Measurements from ENCODE around the gene KCNQ5.
"Not testable (repeated sequence)": the region's sequence is repeated elsewhere in the genome, so short reads cannot be mapped to it uniquely, and the experiment has no call there.

Gene KCNQ5

GRCh38 chr6:73216859-73217258 lies 595.0 kb downstream of the KCNQ5 start:
- no peak for DNase-seq

- DNase-seq: no peak
These were observed 603.5 kb downstream of the KCNQ5 start, which contains the start of gene KHDC1L for GRCh38 chr6:73225396-73225795. Gene KHDC1L (minus strand): TSS chr6:73225496. CDS start chr6:73225408, 88 bp downstream.

- no peak for DNase-seq
These were observed 605.9 kb downstream of the KCNQ5 start for GRCh38 chr6:73227606-73228255.

GRCh38 chr6:73231986-73232391 lies 610.1 kb downstream of the KCNQ5 start:
- no peak for DNase-seq

- no peak for DNase-seq
These were observed 611.2 kb downstream of the KCNQ5 start for GRCh38 chr6:73233048-73233447.

- DNase-seq: not testable (repeated sequence)
These were observed 612.1 kb downstream of the KCNQ5 start for GRCh38 chr6:73233971-73234370.

- DNase-seq: no peak
These were observed 612.9 kb downstream of the KCNQ5 start for GRCh38 chr6:73234733-73235132.

- no peak for DNase-seq
These were observed 614.4 kb downstream of the KCNQ5 start for GRCh38 chr6:73236144-73236750.

- no peak for DNase-seq
These were observed 618.9 kb downstream of the KCNQ5 start for GRCh38 chr6:73240730-73241129.

- no peak for DNase-seq
These were observed 620.1 kb downstream of the KCNQ5 start for GRCh38 chr6:73242001-73242400.

All from T-helper 9 cell (primary cell).